ENCODE results near the gene CD8B. TPM values are rescaled to one million over a fixed set of nuclear protein-coding genes. Genes with fewer than 3 reads are reported as not detected.

The CD8B gene
- total and polyA plus RNA-seq, 2 of the 13 experiments (the other 11 are each of a cell fraction or from before 2014, with no cell fraction given), result 0.04 TPM; not detected in 1

DNA sequence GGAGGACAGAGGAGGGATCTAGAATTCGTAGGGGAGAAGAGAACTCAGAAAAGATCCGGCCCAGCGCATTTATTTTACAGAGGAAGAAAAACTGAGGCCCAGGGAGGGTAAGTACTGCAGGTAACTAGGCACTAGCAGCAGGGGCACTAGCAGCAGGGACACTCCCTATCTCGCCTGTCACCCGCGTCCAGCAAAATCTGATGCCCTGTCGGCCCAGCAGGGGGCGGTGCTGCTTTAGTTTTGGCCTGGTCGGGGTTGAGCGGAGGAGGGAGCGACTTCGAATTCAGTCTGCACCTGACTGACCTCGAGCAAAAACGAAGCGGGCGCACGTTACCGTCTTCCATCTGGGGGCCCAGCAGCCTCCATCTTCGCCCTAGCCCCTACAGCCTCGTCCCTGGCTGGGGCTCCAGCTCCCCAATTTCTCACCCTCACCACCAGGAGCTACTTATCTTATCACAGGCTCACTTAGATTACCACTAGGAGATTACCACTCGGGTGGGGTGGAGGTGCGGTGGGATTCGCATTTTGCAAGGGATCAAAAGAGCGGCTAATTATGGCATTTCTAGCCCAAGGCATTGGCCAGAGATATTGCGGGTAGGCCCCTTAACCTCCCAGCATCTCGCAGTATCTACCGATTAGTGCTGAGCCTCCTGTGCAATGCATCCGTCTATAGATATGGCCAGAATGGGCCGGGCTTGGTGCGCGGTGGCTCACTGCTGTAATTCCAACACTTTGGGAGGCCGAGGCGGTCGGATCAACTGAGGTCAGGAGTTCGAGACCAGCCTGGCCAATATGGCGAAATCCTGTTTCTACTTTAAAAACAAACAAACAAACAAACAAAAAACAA lies 53.1 kb downstream of the CD8B start (continued):
- TF ChIP-seq, protein P1, sequence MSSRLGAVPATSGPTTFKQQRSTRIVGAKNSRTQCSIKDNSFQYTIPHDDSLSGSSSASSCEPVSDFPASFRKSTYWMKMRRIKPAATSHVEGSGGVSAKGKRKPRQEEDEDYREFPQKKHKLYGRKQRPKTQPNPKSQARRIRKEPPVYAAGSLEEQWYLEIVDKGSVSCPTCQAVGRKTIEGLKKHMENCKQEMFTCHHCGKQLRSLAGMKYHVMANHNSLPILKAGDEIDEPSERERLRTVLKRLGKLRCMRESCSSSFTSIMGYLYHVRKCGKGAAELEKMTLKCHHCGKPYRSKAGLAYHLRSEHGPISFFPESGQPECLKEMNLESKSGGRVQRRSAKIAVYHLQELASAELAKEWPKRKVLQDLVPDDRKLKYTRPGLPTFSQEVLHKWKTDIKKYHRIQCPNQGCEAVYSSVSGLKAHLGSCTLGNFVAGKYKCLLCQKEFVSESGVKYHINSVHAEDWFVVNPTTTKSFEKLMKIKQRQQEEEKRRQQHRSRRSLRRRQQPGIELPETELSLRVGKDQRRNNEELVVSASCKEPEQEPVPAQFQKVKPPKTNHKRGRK (CRISPR knock-in tag; IDR thresholded peaks at IDR 0.05), result peak; percentile 89
- TF ChIP-seq MAFF (IDR thresholded peaks at IDR 0.05; ENCODE audit: low read depth, low read length) (no peak), KDM1A (CRISPR knock-in tag; IDR thresholded peaks at IDR 0.05) (no peak), ZNF790 (CRISPR knock-in tag; IDR thresholded peaks at IDR 0.05; ENCODE audit: borderline replicate concordance) (no peak), ZNF441 (CRISPR knock-in tag; IDR thresholded peaks at IDR 0.05; ENCODE audit: borderline replicate concordance) (no peak), ZNF879 (CRISPR knock-in tag; IDR thresholded peaks at IDR 0.05) (no peak), ZNF598 (CRISPR knock-in tag; IDR thresholded peaks at IDR 0.05; ENCODE audit: borderline replicate concordance) (0 out of 2 replicates have a peak, but pooled peaks have one; percentile 68), ZNF75D (CRISPR knock-in tag; IDR thresholded peaks at IDR 0.05; ENCODE audit: borderline replicate concordance) (no peak), MLLT10 (CRISPR knock-in tag; IDR thresholded peaks at IDR 0.05) (no peak), ZNF317 (CRISPR knock-in tag; IDR thresholded peaks at IDR 0.05) (peak; percentile 62; the same call in 1 of the 2 replicates), FLYWCH1 (CRISPR knock-in tag; IDR thresholded peaks at IDR 0.05) (no peak), ISL2 (CRISPR knock-in tag; IDR thresholded peaks at IDR 0.05) (no peak)
- TF ChIP-seq, protein P2, sequence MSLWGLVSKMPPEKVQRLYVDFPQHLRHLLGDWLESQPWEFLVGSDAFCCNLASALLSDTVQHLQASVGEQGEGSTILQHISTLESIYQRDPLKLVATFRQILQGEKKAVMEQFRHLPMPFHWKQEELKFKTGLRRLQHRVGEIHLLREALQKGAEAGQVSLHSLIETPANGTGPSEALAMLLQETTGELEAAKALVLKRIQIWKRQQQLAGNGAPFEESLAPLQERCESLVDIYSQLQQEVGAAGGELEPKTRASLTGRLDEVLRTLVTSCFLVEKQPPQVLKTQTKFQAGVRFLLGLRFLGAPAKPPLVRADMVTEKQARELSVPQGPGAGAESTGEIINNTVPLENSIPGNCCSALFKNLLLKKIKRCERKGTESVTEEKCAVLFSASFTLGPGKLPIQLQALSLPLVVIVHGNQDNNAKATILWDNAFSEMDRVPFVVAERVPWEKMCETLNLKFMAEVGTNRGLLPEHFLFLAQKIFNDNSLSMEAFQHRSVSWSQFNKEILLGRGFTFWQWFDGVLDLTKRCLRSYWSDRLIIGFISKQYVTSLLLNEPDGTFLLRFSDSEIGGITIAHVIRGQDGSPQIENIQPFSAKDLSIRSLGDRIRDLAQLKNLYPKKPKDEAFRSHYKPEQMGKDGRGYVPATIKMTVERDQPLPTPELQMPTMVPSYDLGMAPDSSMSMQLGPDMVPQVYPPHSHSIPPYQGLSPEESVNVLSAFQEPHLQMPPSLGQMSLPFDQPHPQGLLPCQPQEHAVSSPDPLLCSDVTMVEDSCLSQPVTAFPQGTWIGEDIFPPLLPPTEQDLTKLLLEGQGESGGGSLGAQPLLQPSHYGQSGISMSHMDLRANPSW (CRISPR knock-in tag; IDR thresholded peaks at IDR 0.05; ENCODE audit: borderline replicate concordance), result no peak
- TF ChIP-seq, protein P3, sequence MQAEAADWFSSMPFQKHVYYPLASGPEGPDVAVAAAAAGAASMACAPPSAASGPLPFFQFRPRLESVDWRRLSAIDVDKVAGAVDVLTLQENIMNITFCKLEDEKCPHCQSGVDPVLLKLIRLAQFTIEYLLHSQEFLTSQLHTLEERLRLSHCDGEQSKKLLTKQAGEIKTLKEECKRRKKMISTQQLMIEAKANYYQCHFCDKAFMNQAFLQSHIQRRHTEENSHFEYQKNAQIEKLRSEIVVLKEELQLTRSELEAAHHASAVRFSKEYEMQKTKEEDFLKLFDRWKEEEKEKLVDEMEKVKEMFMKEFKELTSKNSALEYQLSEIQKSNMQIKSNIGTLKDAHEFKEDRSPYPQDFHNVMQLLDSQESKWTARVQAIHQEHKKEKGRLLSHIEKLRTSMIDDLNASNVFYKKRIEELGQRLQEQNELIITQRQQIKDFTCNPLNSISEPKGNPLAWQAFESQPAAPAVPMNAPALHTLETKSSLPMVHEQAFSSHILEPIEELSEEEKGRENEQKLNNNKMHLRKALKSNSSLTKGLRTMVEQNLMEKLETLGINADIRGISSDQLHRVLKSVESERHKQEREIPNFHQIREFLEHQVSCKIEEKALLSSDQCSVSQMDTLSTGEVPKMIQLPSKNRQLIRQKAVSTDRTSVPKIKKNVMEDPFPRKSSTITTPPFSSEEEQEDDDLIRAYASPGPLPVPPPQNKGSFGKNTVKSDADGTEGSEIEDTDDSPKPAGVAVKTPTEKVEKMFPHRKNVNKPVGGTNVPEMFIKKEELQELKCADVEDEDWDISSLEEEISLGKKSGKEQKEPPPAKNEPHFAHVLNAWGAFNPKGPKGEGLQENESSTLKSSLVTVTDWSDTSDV (CRISPR knock-in tag; IDR thresholded peaks at IDR 0.05), result no peak
- TF ChIP-seq, protein P4, sequence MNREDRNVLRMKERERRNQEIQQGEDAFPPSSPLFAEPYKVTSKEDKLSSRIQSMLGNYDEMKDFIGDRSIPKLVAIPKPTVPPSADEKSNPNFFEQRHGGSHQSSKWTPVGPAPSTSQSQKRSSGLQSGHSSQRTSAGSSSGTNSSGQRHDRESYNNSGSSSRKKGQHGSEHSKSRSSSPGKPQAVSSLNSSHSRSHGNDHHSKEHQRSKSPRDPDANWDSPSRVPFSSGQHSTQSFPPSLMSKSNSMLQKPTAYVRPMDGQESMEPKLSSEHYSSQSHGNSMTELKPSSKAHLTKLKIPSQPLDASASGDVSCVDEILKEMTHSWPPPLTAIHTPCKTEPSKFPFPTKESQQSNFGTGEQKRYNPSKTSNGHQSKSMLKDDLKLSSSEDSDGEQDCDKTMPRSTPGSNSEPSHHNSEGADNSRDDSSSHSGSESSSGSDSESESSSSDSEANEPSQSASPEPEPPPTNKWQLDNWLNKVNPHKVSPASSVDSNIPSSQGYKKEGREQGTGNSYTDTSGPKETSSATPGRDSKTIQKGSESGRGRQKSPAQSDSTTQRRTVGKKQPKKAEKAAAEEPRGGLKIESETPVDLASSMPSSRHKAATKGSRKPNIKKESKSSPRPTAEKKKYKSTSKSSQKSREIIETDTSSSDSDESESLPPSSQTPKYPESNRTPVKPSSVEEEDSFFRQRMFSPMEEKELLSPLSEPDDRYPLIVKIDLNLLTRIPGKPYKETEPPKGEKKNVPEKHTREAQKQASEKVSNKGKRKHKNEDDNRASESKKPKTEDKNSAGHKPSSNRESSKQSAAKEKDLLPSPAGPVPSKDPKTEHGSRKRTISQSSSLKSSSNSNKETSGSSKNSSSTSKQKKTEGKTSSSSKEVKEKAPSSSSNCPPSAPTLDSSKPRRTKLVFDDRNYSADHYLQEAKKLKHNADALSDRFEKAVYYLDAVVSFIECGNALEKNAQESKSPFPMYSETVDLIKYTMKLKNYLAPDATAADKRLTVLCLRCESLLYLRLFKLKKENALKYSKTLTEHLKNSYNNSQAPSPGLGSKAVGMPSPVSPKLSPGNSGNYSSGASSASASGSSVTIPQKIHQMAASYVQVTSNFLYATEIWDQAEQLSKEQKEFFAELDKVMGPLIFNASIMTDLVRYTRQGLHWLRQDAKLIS (CRISPR knock-in tag; IDR thresholded peaks at IDR 0.05), result 0 out of 2 replicates have a peak, but pooled peaks have one; percentile 43
- TF ChIP-seq, protein P5, sequence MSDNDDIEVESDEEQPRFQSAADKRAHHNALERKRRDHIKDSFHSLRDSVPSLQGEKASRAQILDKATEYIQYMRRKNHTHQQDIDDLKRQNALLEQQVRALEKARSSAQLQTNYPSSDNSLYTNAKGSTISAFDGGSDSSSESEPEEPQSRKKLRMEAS (IDR thresholded peaks at IDR 0.05), result peak; percentile 83
